Adipocyte (in vitro differentiated cells): Measurements from ENCODE around the gene MVD.

Experiments used
- DNase-seq: peaks from one replicate; pipeline ENCODE4 v3.0.0-alpha.2; 2015; ENCODE audit warnings: low read depth
- H3K27me3 ChIP-seq: replicated peaks from 2 replicates; pipeline ENCODE4 v1.7.0; 2013; ENCODE audit warnings: mild to moderate bottlenecking, low read length, moderate library complexity; ENCODE audit not compliant: control insufficient read depth, insufficient read depth
- H3K36me3 ChIP-seq: 2 replicates; pipeline ENCODE4 v1.7.0; 2013; ENCODE audit warnings: low read length, mild to moderate bottlenecking, moderate library complexity; ENCODE audit not compliant: control insufficient read depth, insufficient read depth, severe bottlenecking
- H3K4me1 ChIP-seq: 2 replicates; pipeline ENCODE4 v1.7.0; 2013; ENCODE audit warnings: mild to moderate bottlenecking, low read length, moderate library complexity; ENCODE audit not compliant: control insufficient read depth, insufficient read depth
- H3K4me3 ChIP-seq: 2 replicates; pipeline ENCODE4 v1.7.0; 2013; ENCODE audit warnings: mild to moderate bottlenecking, low read length, moderate library complexity
- H3K9ac ChIP-seq: 2 replicates; pipeline ENCODE4 v1.7.0; 2013; ENCODE audit warnings: mild to moderate bottlenecking, low read length, moderate library complexity
- H3K9me3 ChIP-seq: 2 replicates; pipeline ENCODE4 v1.7.0; 2013; ENCODE audit warnings: mild to moderate bottlenecking, low read length, moderate library complexity; ENCODE audit not compliant: control insufficient read depth

Gene MVD

DNA sequence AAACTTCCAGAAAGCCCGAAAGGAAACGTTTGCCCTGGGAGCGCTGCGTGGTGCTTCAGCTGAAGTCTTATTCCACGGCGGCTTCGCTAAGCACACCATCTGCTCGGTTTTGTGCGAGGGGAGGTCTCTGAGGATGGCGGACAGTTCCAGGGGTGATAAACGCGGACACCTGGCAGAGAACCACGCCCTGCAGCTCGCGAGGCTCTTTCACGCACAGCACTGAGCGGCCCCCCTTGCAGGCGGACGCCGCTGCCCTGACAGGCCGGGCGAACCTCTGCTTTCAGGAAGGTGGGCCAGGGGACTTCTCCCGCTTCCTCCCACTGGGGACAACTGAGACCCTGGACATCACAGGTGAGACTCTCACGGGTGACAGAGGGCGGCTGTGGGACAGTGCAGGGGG lies 3.7 kb downstream of the MVD start:
- no peaks in the 10 kb centered on the region for H3K27me3 ChIP-seq
- peaks cover 53% of the 10 kb centered on the region for H3K36me3 ChIP-seq
- peak overlapping the region; percentile 58 for H3K4me3 ChIP-seq
- peak overlapping the region; percentile 29 for H3K9ac ChIP-seq
- H3K4me1 ChIP-seq: peaks cover 3% of the 10 kb centered on the region
- no peaks in the 10 kb centered on the region for H3K9me3 ChIP-seq
- DNase-seq: no peak

- Histone ChIP-seq H3K9ac (peak overlapping the region; percentile 29), H3K9me3 (no peaks in the 10 kb centered on the region), H3K36me3 (peaks cover 57% of the 10 kb centered on the region), H3K4me1 (no peaks in the 10 kb centered on the region), H3K27me3 (no peaks in the 10 kb centered on the region), H3K4me3 (peak overlapping the region; percentile 58)
- DNase-seq: no peak
Observed at GRCh38 chr16:88658714-88659113, 4.2 kb downstream of the MVD start.

DNA sequence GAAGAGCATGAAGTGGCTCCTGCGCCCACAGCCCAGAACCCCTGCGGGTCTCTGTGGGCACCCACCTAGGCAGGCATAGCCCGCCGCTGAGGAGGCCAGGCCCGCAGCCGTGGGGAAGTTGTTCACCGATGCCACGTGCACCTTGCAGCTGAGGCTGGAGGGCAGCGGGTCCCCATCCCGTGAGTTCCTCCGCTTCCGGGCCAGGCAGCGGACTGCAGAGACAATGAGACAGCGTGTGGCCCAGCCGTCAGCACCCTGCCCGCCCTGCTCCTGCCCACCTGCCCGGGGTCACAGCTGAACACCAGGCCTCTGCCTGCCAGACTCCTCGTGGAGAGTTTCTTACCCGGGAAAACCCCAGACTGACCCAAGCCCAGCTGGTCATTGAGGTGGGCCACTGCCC lies 5.5 kb downstream of the MVD start:
- Histone ChIP-seq H3K36me3 (peaks cover 71% of the 10 kb centered on the region), H3K9me3 (no peaks in the 10 kb centered on the region), H3K4me1 (no peaks in the 10 kb centered on the region), H3K27me3 (no peaks in the 10 kb centered on the region), H3K9ac (no peak overlapping the region), H3K4me3 (no peak overlapping the region)
- no peak for DNase-seq

- H3K4me3 ChIP-seq: no peak overlapping the region
- no peak for DNase-seq
- H3K36me3 ChIP-seq: peaks cover 76% of the 10 kb centered on the region
Observed at GRCh38 chr16:88656291-88656980, 6.5 kb downstream of the MVD start.

GRCh38 chr16:88655733-88656281 lies 7.1 kb downstream of the MVD start:
- Histone ChIP-seq H3K36me3 (peaks cover 76% of the 10 kb centered on the region), H3K4me3 (no peak overlapping the region), H3K9ac (no peak overlapping the region), H3K4me1 (peaks cover 6% of the 10 kb centered on the region), H3K9me3 (no peaks in the 10 kb centered on the region), H3K27me3 (no peaks in the 10 kb centered on the region)
- no peak for DNase-seq

More at GRCh38 chr16:88656291-88656980, 6.5 kb downstream of the MVD start:
- H3K4me1 ChIP-seq: peaks cover 1% of the 10 kb centered on the region
- H3K27me3 ChIP-seq: no peaks in the 10 kb centered on the region
- peak overlapping the region; percentile 22 for H3K9ac ChIP-seq
- H3K9me3 ChIP-seq: no peaks in the 10 kb centered on the region

- Histone ChIP-seq H3K9me3 (no peaks in the 10 kb centered on the region), H3K4me1 (peaks cover 6% of the 10 kb centered on the region), H3K9ac (no peak overlapping the region), H3K27me3 (no peaks in the 10 kb centered on the region), H3K36me3 (peaks cover 76% of the 10 kb centered on the region), H3K4me3 (no peak overlapping the region)
- no peak for DNase-seq
Observed at GRCh38 chr16:88655053-88655732, 7.7 kb downstream of the MVD start.

GRCh38 chr16:88654363-88655052 lies 8.4 kb downstream of the MVD start:
- no peaks in the 10 kb centered on the region for H3K27me3 ChIP-seq
- H3K9ac ChIP-seq: no peak overlapping the region
- no peak overlapping the region for H3K4me3 ChIP-seq
- H3K4me1 ChIP-seq: peaks cover 6% of the 10 kb centered on the region
- no peaks in the 10 kb centered on the region for H3K9me3 ChIP-seq
- peaks cover 75% of the 10 kb centered on the region for H3K36me3 ChIP-seq
- DNase-seq: no peak

- H3K36me3 ChIP-seq: peaks cover 68% of the 10 kb centered on the region
- H3K4me1 ChIP-seq: peaks cover 6% of the 10 kb centered on the region
- no peak overlapping the region for H3K9ac ChIP-seq
- H3K9me3 ChIP-seq: no peaks in the 10 kb centered on the region
- no peaks in the 10 kb centered on the region for H3K27me3 ChIP-seq
- DNase-seq: no peak
- H3K4me3 ChIP-seq: no peak overlapping the region
Observed at GRCh38 chr16:88653596-88654362, 9.1 kb downstream of the MVD start.

- Histone ChIP-seq H3K4me1 (peaks cover 6% of the 10 kb centered on the region), H3K9ac (no peak overlapping the region), H3K27me3 (no peaks in the 10 kb centered on the region), H3K9me3 (no peaks in the 10 kb centered on the region), H3K4me3 (no peak overlapping the region), H3K36me3 (peaks cover 63% of the 10 kb centered on the region)
- no peak for DNase-seq
Observed at GRCh38 chr16:88653101-88653500, 9.8 kb downstream of the MVD start.

DNA sequence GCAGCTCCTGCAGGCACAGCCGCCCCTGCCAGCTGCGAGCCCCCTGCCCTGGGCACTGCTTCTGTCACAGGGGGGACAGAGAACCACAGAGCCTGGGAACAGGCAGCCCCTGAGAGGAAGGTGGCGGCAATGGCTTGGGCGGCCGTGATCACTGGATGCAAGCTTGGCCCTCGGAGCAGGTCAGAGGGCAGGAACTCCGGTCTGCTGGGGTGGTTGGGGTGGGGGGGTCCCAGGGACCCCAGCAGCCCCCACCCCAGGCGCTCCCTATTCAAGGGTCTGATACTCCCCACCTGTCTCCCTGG lies 10.2 kb downstream of the MVD start:
- peaks cover 6% of the 10 kb centered on the region for H3K4me1 ChIP-seq
- no peak overlapping the region for H3K4me3 ChIP-seq
- H3K9me3 ChIP-seq: no peaks in the 10 kb centered on the region
- no peak overlapping the region for H3K9ac ChIP-seq
- peaks cover 59% of the 10 kb centered on the region for H3K36me3 ChIP-seq
- H3K27me3 ChIP-seq: no peaks in the 10 kb centered on the region
- DNase-seq: no peak
